ENCODE data around the gene CACNA1F. TPM values are rescaled to one million over a fixed set of nuclear protein-coding genes. Genes with fewer than 3 reads are reported as not detected.

Gene CACNA1F
- total RNA-seq (1 to 10 TPM in 1 of 5 donors, under 1 TPM in 2, not detected in 2; 0.37 to 6.1 (median 0.89) TPM), polyA plus RNA-seq (under 1 TPM; 0.06 to 0.18 (median 0.15) TPM)
- long read RNA-seq, donor 1, result 0 reads
- long read RNA-seq, donor 2, result 0 reads
- long read RNA-seq, donor 3, result 0 reads
- long read RNA-seq, donor 4, result 0 reads
- long read RNA-seq, donor 5, result 0 reads
- long read RNA-seq, donor 6, result 0 reads
- long read RNA-seq, donor 7, result 0 reads
- long read RNA-seq, donor 8, result 0 reads
- long read RNA-seq, donor 9, result 0 reads
- long read RNA-seq, donor 10, result 0 reads

DNA sequence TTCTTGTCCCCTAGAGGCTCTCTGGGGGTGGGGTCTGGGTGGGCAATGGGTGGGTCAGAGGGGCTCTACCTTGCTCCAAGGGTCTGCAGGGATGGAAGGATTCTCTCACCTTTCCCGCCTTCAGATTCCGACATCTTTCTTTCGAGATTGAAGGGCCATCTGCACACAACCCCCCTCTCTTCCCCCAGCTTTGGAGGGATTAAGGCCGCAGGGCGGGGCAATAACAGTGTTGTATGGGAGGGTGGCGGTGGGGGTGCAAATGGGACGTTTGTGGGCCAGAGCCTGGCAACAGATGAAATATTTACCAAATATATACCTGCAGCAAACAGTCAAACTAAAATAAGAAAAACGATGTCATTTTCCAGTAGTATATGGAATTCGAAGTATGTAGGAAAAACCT is at the start of gene CACNA1F:
TSS of gene CACNA1F (minus strand) at position 165 of the 400 bp plus-strand sequence. CDS start at position 134, 31 bp downstream.
- H3K27me3 ChIP-seq, result no peaks in the 10 kb centered on the region
- whole genome bisulfite sequencing, 5 donors, result 69 to 89% (median 74%) methylated on average over 8 to 9 of the region's 9 CpGs
- intact Hi-C loops (cut with DNase I; ENCODE audit: low total_unique reads), result no loop called here
- H3K27ac ChIP-seq, result no peak within 1 kb of the TSS
- H3K36me3 ChIP-seq, result no peaks in the 10 kb centered on the region
- no peak within 1 kb of the TSS for H3K4me3 ChIP-seq
- DNase-seq, result no peak
- H3K4me1 ChIP-seq, result peaks cover 0 to 35% (median 18%) of the 10 kb centered on the region in 4 donors
- no peaks in the 10 kb centered on the region for H3K9me3 ChIP-seq
- TF ChIP-seq POLR2A (IDR thresholded peaks at IDR 0.05) (no peak), POLR2AphosphoS5 (IDR thresholded peaks at IDR 0.05) (no peak), CTCF (IDR thresholded peaks at IDR 0.05) (no peak), EP300 (IDR thresholded peaks at IDR 0.05) (no peak)

DNA sequence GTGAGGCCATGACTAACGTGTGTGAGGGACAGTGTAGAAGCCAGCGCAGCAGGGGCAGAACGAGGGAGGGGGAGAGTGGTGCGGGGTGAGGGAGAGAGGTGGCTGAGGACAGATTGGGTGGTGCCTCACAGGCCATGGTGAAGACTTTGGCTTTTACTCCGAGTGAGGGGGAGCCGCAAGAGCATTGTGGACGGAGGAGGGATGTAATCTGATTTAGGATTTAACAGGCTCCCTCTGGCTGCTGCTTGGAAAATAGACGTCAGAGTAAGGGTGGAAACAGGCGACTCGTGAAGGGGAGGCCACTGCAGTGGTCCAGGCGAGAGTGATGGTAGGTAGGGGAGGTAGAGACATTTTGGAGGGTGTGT is 49.5 kb upstream of the CACNA1F start:
- H3K27ac ChIP-seq, result no peak overlapping the region
- peaks cover 0 to 5% (median 0%) of the 10 kb centered on the region in 4 donors for H3K4me1 ChIP-seq
- intact Hi-C loops (cut with DNase I; ENCODE audit: low total_unique reads), result loop anchor here (10.0 kb wide), 1 partner anchor 482 kb away; no protein-coding TSS in a partner anchor
- 18 to 43% (median 24%) methylated on average over 9 to 11 of the region's 11 CpGs for WGBS, 5 donors
- peaks cover 0 to 12% (median 5%) of the 10 kb centered on the region in 4 donors for H3K36me3 ChIP-seq
- H3K27me3 ChIP-seq, result peaks cover 0 to 8% (median 0%) of the 10 kb centered on the region in 3 donors
- H3K4me3 ChIP-seq, result no peak overlapping the region
- TF ChIP-seq CTCF (IDR thresholded peaks at IDR 0.05) (peak in 3 of 7 experiments; percentile 16 to 38 (median 36)), POLR2AphosphoS5 (IDR thresholded peaks at IDR 0.05) (no peak), POLR2A (IDR thresholded peaks at IDR 0.05) (no peak)
- peak; percentile 25 to 68 for DNase-seq
- no peaks in the 10 kb centered on the region for H3K9me3 ChIP-seq

GRCh38 chrX:49278081-49278480 is 44.9 kb upstream of the CACNA1F start:
- no peaks in the 10 kb centered on the region for H3K9me3 ChIP-seq
- intact Hi-C loops (cut with DNase I; ENCODE audit: low total_unique reads), result no loop called here
- H3K4me1 ChIP-seq, result peaks cover 0 to 16% (median 8%) of the 10 kb centered on the region in 4 donors
- 79 to 90% (median 88%) methylated on average over 3 of the region's 3 CpGs for WGBS, 5 donors
- peaks cover 0 to 4% (median 0%) of the 10 kb centered on the region in 3 donors for H3K27me3 ChIP-seq
- TF ChIP-seq POLR2A (IDR thresholded peaks at IDR 0.05) (no peak), CTCF (IDR thresholded peaks at IDR 0.05) (no peak), POLR2AphosphoS5 (IDR thresholded peaks at IDR 0.05) (no peak), EP300 (IDR thresholded peaks at IDR 0.05) (no peak)
- DNase-seq, result no peak
- H3K36me3 ChIP-seq, result no peaks in the 10 kb centered on the region
- peak overlapping the region in 1 of 5 donors; percentile 32 for H3K27ac ChIP-seq
- H3K4me3 ChIP-seq, result no peak overlapping the region

- Histone ChIP-seq H3K9me3 (no peaks in the 10 kb centered on the region), H3K27me3 (peaks cover 0 to 4% (median 0%) of the 10 kb centered on the region in 3 donors)
- WGBS, 5 donors, result 39 to 61% (median 53%) methylated on average over 3 of the region's 3 CpGs
These were observed 44.3 kb upstream of the CACNA1F start for GRCh38 chrX:49277535-49277830.

More at GRCh38 chrX:49277535-49277830, 44.3 kb upstream of the CACNA1F start:
- no peak overlapping the region for H3K4me3 ChIP-seq
- TF ChIP-seq CTCF (IDR thresholded peaks at IDR 0.05), result no peak
- no peak for DNase-seq
- H3K4me1 ChIP-seq, result peaks cover 0 to 22% (median 9%) of the 10 kb centered on the region in 4 donors
- H3K27ac ChIP-seq, result peak overlapping the region in 1 of 5 donors; percentile 32
- intact Hi-C loops (cut with DNase I; ENCODE audit: low total_unique reads), result no loop called here
- H3K36me3 ChIP-seq, result no peaks in the 10 kb centered on the region

Measured in stomach (tissue), 19 donors.